ENCODE results near the gene TMEM135.

GRCh38 chr11:87228820-87229219 lies 191.1 kb downstream of the TMEM135 start:
- TF ChIP-seq CTCF (IDR thresholded peaks at IDR 0.05; ENCODE audit: low read length), result no peak
- no peak for TF ChIP-seq EZH2 (IDR thresholded peaks at IDR 0.05; ENCODE audit: borderline replicate concordance, low read length)
